ENCODE results near the gene DIDO1. TPM values are rescaled to one million over a fixed set of nuclear protein-coding genes. Genes with fewer than 3 reads are reported as not detected.

DIDO1 gene
- total RNA-seq, 4 donors from 2014 or later, result 38.2 to 68.8 (median 46.6) TPM

- no peak for TF ChIP-seq CTCF (IDR thresholded peaks at IDR 0.05; ENCODE audit: low read depth)
These were observed 23.2 kb downstream of the DIDO1 start for GRCh38 chr20:62902926-62903615.

- no peak for TF ChIP-seq CTCF (IDR thresholded peaks at IDR 0.05; ENCODE audit: low read depth)
These were observed 24.4 kb downstream of the DIDO1 start for GRCh38 chr20:62901891-62902290.

GRCh38 chr20:62900692-62901584 is 25.4 kb downstream of the DIDO1 start:
- TF ChIP-seq CTCF (IDR thresholded peaks at IDR 0.05; ENCODE audit: low read depth), result no peak

DNA sequence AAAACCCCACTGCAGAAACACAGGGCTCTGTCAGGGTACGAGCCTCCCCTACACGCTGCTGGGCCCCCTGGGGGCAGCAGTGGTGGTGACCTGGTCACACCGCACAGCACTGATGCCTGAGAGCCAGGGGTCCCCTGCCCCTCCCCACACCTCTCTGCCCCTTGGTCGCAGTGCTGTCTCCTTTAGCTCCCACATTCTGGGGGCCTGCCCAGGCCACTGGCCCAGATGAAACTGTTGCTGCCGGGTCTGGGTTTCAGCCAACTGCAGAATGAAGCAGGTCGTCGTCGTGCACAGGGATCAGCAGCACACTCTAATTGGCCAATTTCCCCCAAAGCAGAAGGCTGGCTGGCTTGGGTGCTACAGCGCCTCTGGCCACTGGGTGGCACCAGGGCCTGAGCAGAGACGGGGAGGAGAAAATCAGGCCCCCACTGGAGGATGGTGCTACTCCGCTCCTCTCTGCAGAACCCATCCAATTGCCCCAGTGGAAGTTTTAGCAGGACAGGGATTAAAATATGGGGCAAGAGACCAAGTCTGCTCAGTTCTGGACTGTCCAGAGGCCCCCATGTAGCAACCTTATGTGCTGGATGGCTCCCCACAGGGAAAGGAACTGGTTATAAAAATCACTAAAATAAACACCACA is 26.1 kb downstream of the DIDO1 start:
- no peak for TF ChIP-seq CTCF (IDR thresholded peaks at IDR 0.05; ENCODE audit: low read depth)

- TF ChIP-seq CTCF (IDR thresholded peaks at IDR 0.05; ENCODE audit: low read depth), result no peak
These were observed 26.7 kb downstream of the DIDO1 start for GRCh38 chr20:62899633-62900051.

GRCh38 chr20:62898970-62899632 is 27.2 kb downstream of the DIDO1 start:
- TF ChIP-seq CTCF (IDR thresholded peaks at IDR 0.05; ENCODE audit: low read depth), result no peak

All from subcutaneous adipose tissue (tissue), 4 donors.